Cardiac muscle cell (in vitro differentiated cells and primary cell): ENCODE data around the gene TNIK. TPM values are rescaled to one million over a fixed set of nuclear protein-coding genes. Genes with fewer than 3 reads are reported as not detected.

ENCODE experiments used
- DNase-seq, 2 donors: peaks; one replicate each; pipeline versions ENCODE4 v3.0.0 to v3.0.0-alpha.2; 2010 to 2017; ENCODE audit warnings: low read depth in 1 of 2, low spot score in 1 of 2
- H3K27ac ChIP-seq: fragments of 200-600 bp; sonication (generic); 2 replicates; pipeline ENCODE4 v1.5.1; 2016
- H3K27me3 ChIP-seq: fragments of 200-600 bp; sonication (generic); 2 replicates; pipeline ENCODE4 v1.6.0; 2016; ENCODE audit warnings: control low read depth
- H3K36me3 ChIP-seq: fragments of 200-600 bp; sonication (generic); 2 replicates; pipeline ENCODE4 v1.5.1; 2016; ENCODE audit warnings: control low read depth
- H3K4me1 ChIP-seq: fragments of 200-600 bp; sonication (generic); 2 replicates; pipeline ENCODE4 v1.8.1; 2017; ENCODE audit warnings: low read depth, mild to moderate bottlenecking, mixed run types
- H3K4me3 ChIP-seq: fragments of 200-600 bp; sonication (generic); 2 replicates; pipeline ENCODE4 v1.5.1; 2016; ENCODE audit warnings: mild to moderate bottlenecking
- H3K9me3 ChIP-seq: fragments of 200-600 bp; sonication (generic); 2 replicates; pipeline ENCODE4 v1.5.1; 2017; ENCODE audit warnings: low read depth, mild to moderate bottlenecking, control low read depth
- polyA plus RNA-seq: library from polyadenylated mRNA; unstranded; fragments of >200 nt; fragmentation: Nextera tagmentation; extraction: Ambion mirVana; gene quantifications from 2 replicates; pipeline ENCODE4 v1.2.1, GENCODE V29; 2016
- total RNA-seq: library from RNA; depleted of rRNA; stranded (reverse); fragments of >200 nt; gene quantifications from 2 replicates; pipeline ENCODE4 v1.2.3, GENCODE V29; 2016
- TF ChIP-seq, protein P1 (sequence below): IDR thresholded peaks from 2 replicates; pipeline ENCODE4 v1.5.1; 2012; ENCODE audit warnings: low read depth, mild to moderate bottlenecking, low read length

TNIK gene
- total and polyA plus RNA-seq, 2 experiments from 2014 or later: 32.8 to 55.1 TPM

DNA sequence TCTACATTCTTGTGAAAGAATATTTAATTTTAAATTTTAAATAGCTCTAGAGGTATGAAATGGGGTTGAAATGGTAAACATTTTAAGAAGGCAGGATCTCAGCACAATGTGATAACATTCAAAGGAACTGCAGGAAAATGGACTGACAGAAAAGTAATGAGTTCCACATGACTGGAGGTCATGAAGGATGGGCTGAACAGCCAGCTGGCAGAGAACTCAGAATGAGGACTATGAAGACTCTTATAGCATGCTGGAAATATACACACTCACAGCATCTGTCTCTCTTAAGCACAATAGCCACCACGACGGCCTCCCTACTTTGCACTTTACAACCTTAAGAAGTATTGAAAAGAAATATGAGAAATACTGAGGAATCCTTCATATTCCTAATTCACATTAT lies 94.7 kb downstream of the TNIK start:
- TF ChIP-seq, protein P1, sequence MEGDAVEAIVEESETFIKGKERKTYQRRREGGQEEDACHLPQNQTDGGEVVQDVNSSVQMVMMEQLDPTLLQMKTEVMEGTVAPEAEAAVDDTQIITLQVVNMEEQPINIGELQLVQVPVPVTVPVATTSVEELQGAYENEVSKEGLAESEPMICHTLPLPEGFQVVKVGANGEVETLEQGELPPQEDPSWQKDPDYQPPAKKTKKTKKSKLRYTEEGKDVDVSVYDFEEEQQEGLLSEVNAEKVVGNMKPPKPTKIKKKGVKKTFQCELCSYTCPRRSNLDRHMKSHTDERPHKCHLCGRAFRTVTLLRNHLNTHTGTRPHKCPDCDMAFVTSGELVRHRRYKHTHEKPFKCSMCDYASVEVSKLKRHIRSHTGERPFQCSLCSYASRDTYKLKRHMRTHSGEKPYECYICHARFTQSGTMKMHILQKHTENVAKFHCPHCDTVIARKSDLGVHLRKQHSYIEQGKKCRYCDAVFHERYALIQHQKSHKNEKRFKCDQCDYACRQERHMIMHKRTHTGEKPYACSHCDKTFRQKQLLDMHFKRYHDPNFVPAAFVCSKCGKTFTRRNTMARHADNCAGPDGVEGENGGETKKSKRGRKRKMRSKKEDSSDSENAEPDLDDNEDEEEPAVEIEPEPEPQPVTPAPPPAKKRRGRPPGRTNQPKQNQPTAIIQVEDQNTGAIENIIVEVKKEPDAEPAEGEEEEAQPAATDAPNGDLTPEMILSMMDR: no peak
- Histone ChIP-seq H3K4me1 (peaks cover 10% of the 10 kb centered on the region), H3K27ac (no peak overlapping the region), H3K27me3 (no peaks in the 10 kb centered on the region), H3K9me3 (no peaks in the 10 kb centered on the region), H3K36me3 (no peaks in the 10 kb centered on the region), H3K4me3 (no peak overlapping the region)
- DNase-seq: no peak

DNA sequence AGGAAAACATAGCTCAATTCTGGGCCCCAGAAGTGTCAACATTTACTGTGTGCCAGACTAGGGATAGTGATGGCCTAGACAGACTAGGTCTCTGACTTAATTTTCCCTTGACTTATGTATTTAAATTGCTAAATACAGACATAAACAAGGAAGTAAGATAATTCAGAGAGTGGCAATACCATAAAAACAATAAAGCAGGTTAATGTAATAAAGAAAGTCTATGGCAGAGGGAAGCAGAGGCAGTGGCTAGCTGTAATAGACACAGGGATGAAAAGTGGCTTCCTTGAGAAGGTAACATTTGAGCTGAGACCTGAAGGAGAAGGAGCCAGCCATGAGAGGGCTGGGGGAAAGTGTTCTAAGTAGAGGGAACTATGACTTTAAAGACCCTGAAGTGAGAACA lies 95.7 kb downstream of the TNIK start:
- H3K36me3 ChIP-seq: no peaks in the 10 kb centered on the region
- TF ChIP-seq, protein P1: no peak
- H3K9me3 ChIP-seq: no peaks in the 10 kb centered on the region
- H3K4me1 ChIP-seq: peaks cover 10% of the 10 kb centered on the region
- H3K27me3 ChIP-seq: no peaks in the 10 kb centered on the region
- DNase-seq: no peak
- H3K27ac ChIP-seq: no peak overlapping the region
- H3K4me3 ChIP-seq: no peak overlapping the region

DNA sequence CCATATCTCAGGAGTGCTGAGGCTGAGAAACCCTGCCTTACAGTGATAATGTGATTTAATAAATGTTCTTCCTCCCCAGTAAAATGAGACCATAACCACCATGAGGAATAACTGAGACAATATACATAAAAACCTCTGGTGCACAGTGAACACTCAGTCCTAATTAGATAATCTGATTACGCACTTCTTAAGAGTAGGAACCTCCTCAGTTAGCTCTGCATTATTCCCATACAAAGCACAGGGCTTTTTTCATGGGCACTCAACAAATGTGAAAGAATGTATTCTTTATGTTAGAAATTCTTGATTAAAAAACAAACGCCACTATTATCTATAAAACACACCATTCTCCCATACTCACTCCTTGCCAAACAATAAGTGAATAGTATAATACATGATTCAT lies 97.0 kb downstream of the TNIK start:
- DNase-seq: no peak
- Histone ChIP-seq H3K4me1 (peaks cover 10% of the 10 kb centered on the region), H3K36me3 (no peaks in the 10 kb centered on the region), H3K27me3 (no peaks in the 10 kb centered on the region), H3K9me3 (no peaks in the 10 kb centered on the region), H3K27ac (no peak overlapping the region), H3K4me3 (no peak overlapping the region)
- TF ChIP-seq, protein P1: no peak

DNA sequence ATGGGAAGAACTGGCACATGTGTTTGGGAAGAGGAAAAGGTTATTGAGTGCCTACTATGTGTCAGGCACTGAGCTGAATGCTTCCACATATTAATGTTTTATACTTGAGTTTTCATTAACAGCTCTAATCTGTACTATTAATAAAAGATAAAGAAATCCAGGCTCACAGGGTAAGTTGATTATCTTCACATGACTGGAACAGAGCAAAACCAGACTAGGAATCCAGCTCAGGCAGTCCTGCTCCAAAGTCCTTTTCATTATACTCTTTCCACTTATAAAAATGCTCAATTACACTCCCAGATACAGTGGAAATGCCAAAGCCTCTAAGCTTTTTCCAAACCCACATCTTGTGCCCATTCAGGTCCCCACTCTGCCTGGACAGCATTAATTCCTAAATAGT lies 97.6 kb downstream of the TNIK start:
- no peaks in the 10 kb centered on the region for H3K27me3 ChIP-seq
- TF ChIP-seq, protein P1: no peak
- H3K27ac ChIP-seq: no peak overlapping the region
- H3K4me1 ChIP-seq: peaks cover 10% of the 10 kb centered on the region
- H3K9me3 ChIP-seq: no peaks in the 10 kb centered on the region
- no peak overlapping the region for H3K4me3 ChIP-seq
- DNase-seq: no peak
- no peaks in the 10 kb centered on the region for H3K36me3 ChIP-seq

DNA sequence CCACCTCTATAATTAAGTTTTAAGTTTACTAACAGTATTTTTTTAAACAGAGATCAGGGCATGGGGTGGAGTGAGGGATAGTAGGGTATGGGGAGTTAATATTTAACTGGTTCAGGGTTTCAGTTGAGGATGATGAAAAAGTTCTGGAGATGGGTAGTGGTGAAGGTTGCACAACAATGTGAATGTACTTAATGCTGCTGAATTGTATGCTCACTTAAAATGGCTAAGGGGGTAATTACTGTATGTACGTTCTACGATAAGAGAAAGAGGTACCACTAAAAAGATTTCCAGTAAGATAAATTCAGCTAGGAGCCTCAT lies 101.4 kb downstream of the TNIK start:
- no peaks in the 10 kb centered on the region for H3K27me3 ChIP-seq
- H3K27ac ChIP-seq: no peak overlapping the region
- no peak overlapping the region for H3K4me3 ChIP-seq
- DNase-seq: no peak
- TF ChIP-seq, protein P1: no peak
- H3K9me3 ChIP-seq: no peaks in the 10 kb centered on the region
- H3K4me1 ChIP-seq: peaks cover 10% of the 10 kb centered on the region
- H3K36me3 ChIP-seq: no peaks in the 10 kb centered on the region
